ENCODE measurements around the gene C19orf44. TPM values are rescaled to one million over a fixed set of nuclear protein-coding genes. Genes with fewer than 3 reads are reported as not detected.
A peak's percentile ranks its signal among the peaks of the same experiment; 100 is the strongest.

C19orf44 gene
- total and polyA plus RNA-seq, 12 donors: 3.2 to 12.1 (median 5.6) TPM

GRCh38 chr19:16527334-16527935 is 31.2 kb downstream of the C19orf44 start:
- TF ChIP-seq POLR2A (IDR thresholded peaks at IDR 0.05) (no peak), CTCF (IDR thresholded peaks at IDR 0.05) (no peak)
- H3K36me3 ChIP-seq (replicated peaks in 1 of 2): peaks cover 0 to 100% of the 10 kb centered on the region in 2 donors
- no peak for DNase-seq
- no peaks in the 10 kb centered on the region for H3K4me1 ChIP-seq (replicated peaks in 1 of 2)
- intact Hi-C loops (cut with DNase I): no loop called here
- 83 to 95% (median 84%) methylated on average over 11 to 14 of the region's 14 CpGs for WGBS, 4 donors
- no peaks in the 10 kb centered on the region for H3K27me3 ChIP-seq
- no peak overlapping the region for H3K27ac ChIP-seq
- no peaks in the 10 kb centered on the region for H3K9me3 ChIP-seq (replicated peaks in 1 of 3)
- H3K4me3 ChIP-seq: no peak overlapping the region

DNA sequence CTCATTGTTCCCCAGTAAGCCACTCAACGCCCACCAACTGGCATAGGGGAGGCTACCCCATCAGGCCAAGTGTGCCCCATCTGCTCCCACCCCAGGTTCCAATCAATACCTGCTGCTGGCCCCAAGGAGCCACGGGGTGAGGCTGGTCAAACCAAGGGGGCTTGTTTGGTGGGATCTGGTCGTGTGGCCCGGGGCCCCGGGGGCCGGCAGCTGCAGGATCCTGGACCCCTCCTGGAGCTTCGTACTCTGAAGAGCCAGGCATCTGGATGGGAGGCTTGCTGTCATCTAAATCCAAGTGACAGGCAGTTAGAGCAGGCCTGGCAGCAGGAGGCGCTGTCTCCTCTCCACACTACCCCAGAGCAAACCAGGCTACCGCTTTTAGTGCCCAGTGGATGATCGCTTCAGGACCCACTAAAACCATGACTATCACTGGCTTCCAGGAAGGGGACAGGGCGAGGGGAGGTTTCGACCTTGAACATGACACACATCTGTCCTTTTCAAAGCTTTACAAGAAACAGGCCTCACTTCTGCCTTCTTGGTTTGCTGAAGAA is 31.9 kb downstream of the C19orf44 start:
- H3K4me3 ChIP-seq: no peak overlapping the region
- H3K27ac ChIP-seq: no peak overlapping the region
- no peaks in the 10 kb centered on the region for H3K27me3 ChIP-seq
- H3K4me1 ChIP-seq (replicated peaks in 1 of 2): no peaks in the 10 kb centered on the region
- H3K36me3 ChIP-seq (replicated peaks in 1 of 2): peaks cover 0 to 100% of the 10 kb centered on the region in 2 donors
- WGBS, 4 donors: 85 to 87% (median 85%) methylated on average over 11 to 12 of the region's 12 CpGs
- intact Hi-C loops (cut with DNase I): no loop called here
- no peaks in the 10 kb centered on the region for H3K9me3 ChIP-seq (replicated peaks in 1 of 3)
- TF ChIP-seq POLR2A (IDR thresholded peaks at IDR 0.05) (no peak), CTCF (IDR thresholded peaks at IDR 0.05) (peak in 5 of 6 experiments; percentile 7 to 32 (median 16))
- peak in 2 of 7 donors; percentile 35 to 42 for DNase-seq

DNA sequence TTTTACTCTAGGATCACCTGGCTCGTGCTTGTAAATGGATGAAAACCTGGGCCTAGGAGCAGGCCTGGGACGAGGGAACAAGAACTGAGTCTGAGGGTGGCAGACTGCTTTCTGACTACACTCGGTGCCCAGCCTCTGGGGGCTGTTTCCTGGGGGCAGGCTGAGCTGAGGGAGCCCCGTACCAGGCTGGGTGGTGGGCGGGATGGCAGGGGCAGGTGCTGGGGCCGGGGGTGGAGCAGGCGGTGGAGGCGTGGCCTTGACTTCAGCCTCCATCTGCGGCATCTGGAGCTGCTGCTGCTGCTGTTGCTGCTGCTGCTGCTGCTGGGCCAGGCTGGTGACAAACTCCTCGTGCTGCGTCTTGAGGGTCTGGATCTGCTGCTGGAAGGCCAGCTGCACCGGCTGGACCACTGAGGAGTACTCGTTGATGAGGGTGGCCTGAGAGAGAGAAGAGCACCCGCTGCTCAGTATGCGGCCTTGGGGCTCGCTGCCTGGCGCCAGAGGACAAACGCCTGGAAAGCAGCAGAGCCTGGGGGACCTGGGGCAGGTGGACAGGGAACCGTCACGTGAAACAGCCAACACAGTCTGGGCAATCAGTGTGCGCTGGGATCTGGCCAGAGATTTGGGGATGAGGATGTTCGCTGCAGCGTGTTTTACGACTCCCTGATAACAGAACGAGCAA is 33.4 kb downstream of the C19orf44 start:
- no peaks in the 10 kb centered on the region for H3K9me3 ChIP-seq (replicated peaks in 1 of 3)
- DNase-seq: no peak
- TF ChIP-seq POLR2A (IDR thresholded peaks at IDR 0.05): no peak
- no peak for TF ChIP-seq CTCF (IDR thresholded peaks at IDR 0.05)
- 80 to 89% (median 83%) methylated on average over 9 to 25 of the region's 25 CpGs for WGBS, 4 donors
- no peaks in the 10 kb centered on the region for H3K4me1 ChIP-seq (replicated peaks in 1 of 2)
- H3K36me3 ChIP-seq (replicated peaks in 1 of 2): peaks cover 0 to 100% of the 10 kb centered on the region in 2 donors
- no peaks in the 10 kb centered on the region for H3K27me3 ChIP-seq
- intact Hi-C loops (cut with DNase I): no loop called here
- no peak overlapping the region for H3K27ac ChIP-seq
- no peak overlapping the region for H3K4me3 ChIP-seq

GRCh38 chr19:16530540-16531379 is 34.6 kb downstream of the C19orf44 start:
- Histone ChIP-seq H3K27ac (no peak overlapping the region), H3K9me3 (replicated peaks in 1 of 3) (no peaks in the 10 kb centered on the region), H3K27me3 (no peaks in the 10 kb centered on the region), H3K4me3 (no peak overlapping the region), H3K36me3 (replicated peaks in 1 of 2) (peaks cover 0 to 100% of the 10 kb centered on the region in 2 donors), H3K4me1 (replicated peaks in 1 of 2) (no peaks in the 10 kb centered on the region)
- DNase-seq: no peak
- no peak for TF ChIP-seq POLR2A (IDR thresholded peaks at IDR 0.05)
- intact Hi-C loops (cut with DNase I): no loop called here
- 87 to 93% (median 91%) methylated on average over 12 to 43 of the region's 43 CpGs for WGBS, 4 donors
